ENCODE results near the gene RCN1.
"Not testable (repeated sequence)": the region's sequence is repeated elsewhere in the genome, so short reads cannot be mapped to it uniquely, and the experiment has no call there.

Gene RCN1

GRCh38 chr11:32109592-32109991, 18.7 kb downstream of the RCN1 start:
- in situ Hi-C loops (cut with MboI; ENCODE audit: low sequenced_read_pairs): no loop called here

- in situ Hi-C loops (cut with MboI; ENCODE audit: low sequenced_read_pairs): no loop called here
These were observed 19.9 kb downstream of the RCN1 start for GRCh38 chr11:32110795-32111194.

- in situ Hi-C loops (cut with MboI; ENCODE audit: low sequenced_read_pairs): no loop called here
These were observed 22.5 kb downstream of the RCN1 start for GRCh38 chr11:32113200-32113919.

GRCh38 chr11:32113920-32114203, 23.0 kb downstream of the RCN1 start:
- in situ Hi-C loops (cut with MboI; ENCODE audit: low sequenced_read_pairs): no loop called here

GRCh38 chr11:32115446-32115845, 24.6 kb downstream of the RCN1 start:
- in situ Hi-C loops (cut with MboI; ENCODE audit: low sequenced_read_pairs): no loop called here

- in situ Hi-C loops (cut with MboI; ENCODE audit: low sequenced_read_pairs): no loop called here
These were observed 25.8 kb downstream of the RCN1 start for GRCh38 chr11:32116668-32117067.

- in situ Hi-C loops (cut with MboI; ENCODE audit: low sequenced_read_pairs): no loop called here
These were observed 27.4 kb downstream of the RCN1 start for GRCh38 chr11:32118025-32118974.

- in situ Hi-C loops (cut with MboI; ENCODE audit: low sequenced_read_pairs): not testable (repeated sequence)
These were observed 28.3 kb downstream of the RCN1 start for GRCh38 chr11:32119139-32119538.

GRCh38 chr11:32121012-32121411, 30.1 kb downstream of the RCN1 start:
- in situ Hi-C loops (cut with MboI; ENCODE audit: low sequenced_read_pairs): no loop called here

GRCh38 chr11:32122200-32122599, 31.3 kb downstream of the RCN1 start:
- in situ Hi-C loops (cut with MboI; ENCODE audit: low sequenced_read_pairs): no loop called here

- in situ Hi-C loops (cut with MboI; ENCODE audit: low sequenced_read_pairs): loop anchor here (25.0 kb wide), 1 partner anchor 106 kb away; no protein-coding TSS in a partner anchor
These were observed 40.4 kb downstream of the RCN1 start for GRCh38 chr11:32131321-32131720.

GRCh38 chr11:32136657-32137056, 45.8 kb downstream of the RCN1 start:
- in situ Hi-C loops (cut with MboI; ENCODE audit: low sequenced_read_pairs): loop anchor here (25.0 kb wide), 1 partner anchor 101 kb away; no protein-coding TSS in a partner anchor

- in situ Hi-C loops (cut with MboI; ENCODE audit: low sequenced_read_pairs): loop anchor here (25.0 kb wide), 1 partner anchor 100 kb away; no protein-coding TSS in a partner anchor
These were observed 46.4 kb downstream of the RCN1 start for GRCh38 chr11:32137263-32137662.

- in situ Hi-C loops (cut with MboI; ENCODE audit: low sequenced_read_pairs): loop anchor here (25.0 kb wide), 1 partner anchor 99 kb away; no protein-coding TSS in a partner anchor
These were observed 47.0 kb downstream of the RCN1 start for GRCh38 chr11:32137869-32138268.

GRCh38 chr11:32138902-32139301, 48.0 kb downstream of the RCN1 start:
- in situ Hi-C loops (cut with MboI; ENCODE audit: low sequenced_read_pairs): loop anchor here (25.0 kb wide), 1 partner anchor 98 kb away; no protein-coding TSS in a partner anchor

GRCh38 chr11:32139896-32140520, 49.1 kb downstream of the RCN1 start:
- in situ Hi-C loops (cut with MboI; ENCODE audit: low sequenced_read_pairs): loop anchor here (25.0 kb wide), 1 partner anchor 97 kb away; no protein-coding TSS in a partner anchor

- in situ Hi-C loops (cut with MboI; ENCODE audit: low sequenced_read_pairs): loop anchor here (25.0 kb wide), 1 partner anchor 95 kb away; no protein-coding TSS in a partner anchor
These were observed 51.1 kb downstream of the RCN1 start for GRCh38 chr11:32141745-32142546.

GRCh38 chr11:32143378-32143777, 52.5 kb downstream of the RCN1 start:
- in situ Hi-C loops (cut with MboI; ENCODE audit: low sequenced_read_pairs): loop anchor here (25.0 kb wide), 1 partner anchor 94 kb away; no protein-coding TSS in a partner anchor

- in situ Hi-C loops (cut with MboI; ENCODE audit: low sequenced_read_pairs): loop anchor here (25.0 kb wide), 1 partner anchor 92 kb away; no protein-coding TSS in a partner anchor
These were observed 54.4 kb downstream of the RCN1 start for GRCh38 chr11:32145282-32145681.

- in situ Hi-C loops (cut with MboI; ENCODE audit: low sequenced_read_pairs): loop anchor here (25.0 kb wide), 1 partner anchor 88 kb away; no protein-coding TSS in a partner anchor
These were observed 58.0 kb downstream of the RCN1 start for GRCh38 chr11:32148895-32149294.
